Naive thymus-derived CD4-positive, alpha-beta T cell (primary cell): ENCODE data around the gene HOXD9. TPM values are rescaled to one million over a fixed set of nuclear protein-coding genes. Genes with fewer than 3 reads are reported as not detected.

Source experiments
- ATAC-seq: fragments of 150-1000 bp; cut with Tn5 transposase; 2 replicates; pipeline ENCODE4 v1.10.0; 2021; ENCODE audit warnings: mild to moderate bottlenecking, moderate library complexity
- CTCF ChIA-PET: fragments of 350-600 bp; sonication (Branson Sonifier 250); formaldehyde crosslinking; loops from one replicate; lab custom pipeline; 2021; ENCODE audit warnings: antibody characterized with exemption; lab: Charles Lee
- POLR2A ChIA-PET: fragments of 350-600 bp; sonication (Branson Sonifier 250); formaldehyde crosslinking; loops from one replicate; lab custom pipeline; 2021; ENCODE audit warnings: antibody characterized with exemption, inconsistent platforms; lab: Charles Lee
- DNase-seq, 9 donors: peaks; one replicate each; pipeline versions ENCODE4 v3.0.0 to v3.0.0-alpha.2; 2020 to 2022; ENCODE audit warnings: mixed read lengths in 1 of 9
- H3K27ac ChIP-seq: one replicate; pipeline ENCODE4 v1.7.0; 2013; ENCODE audit warnings: mild to moderate bottlenecking, low read depth, low read length, moderate library complexity
- H3K27me3 ChIP-seq, 2 donors: one replicate each; pipeline ENCODE4 v1.7.0; 2013; ENCODE audit warnings: low read length in 2 of 2, mild to moderate bottlenecking in 2 of 2, moderate library complexity in 2 of 2; ENCODE audit not compliant: control insufficient read depth in 2 of 2, insufficient read depth in 2 of 2
- H3K36me3 ChIP-seq, 3 experiments: 1 replicate in 2 of 3; 2 replicates in 1 of 3; pipeline ENCODE4 v1.7.0; 2013; ENCODE audit warnings: low read length in 3 of 3, mild to moderate bottlenecking in 3 of 3, moderate library complexity in 1 of 3; ENCODE audit not compliant: insufficient read depth in 3 of 3, control insufficient read depth in 2 of 3
- H3K4me1 ChIP-seq, 2 donors: one replicate each; pipeline ENCODE4 v1.7.0; 2013; ENCODE audit warnings: low read length in 2 of 2, mild to moderate bottlenecking in 2 of 2, moderate library complexity in 1 of 2; ENCODE audit not compliant: control insufficient read depth in 2 of 2, insufficient read depth in 2 of 2
- H3K4me3 ChIP-seq: 2 replicates; pipeline ENCODE4 v1.7.0; 2013; ENCODE audit warnings: mild to moderate bottlenecking, low read length
- H3K9me3 ChIP-seq, 3 experiments: 1 replicate in 2 of 3; 2 replicates in 1 of 3; pipeline ENCODE4 v1.7.0; 2013; ENCODE audit warnings: low read length in 3 of 3; ENCODE audit not compliant: control insufficient read depth in 2 of 3
- H3K27ac Mint-ChIP-seq, 9 donors: one replicate each; pipeline ENCODE4 v1.8.0; 2020 to 2022; ENCODE audit warnings: mixed read lengths in 9 of 9, mild to moderate bottlenecking in 8 of 9, moderate library complexity in 5 of 9, inconsistent platforms in 2 of 9
- H3K27me3 Mint-ChIP-seq, 5 donors: one replicate each; pipeline ENCODE4 v1.8.0; 2021 to 2022; ENCODE audit warnings: mixed read lengths in 5 of 5, mild to moderate bottlenecking in 1 of 5
- H3K36me3 Mint-ChIP-seq, 5 donors: one replicate each; pipeline ENCODE4 v1.8.0; 2020 to 2022; ENCODE audit warnings: mixed read lengths in 5 of 5, mild to moderate bottlenecking in 3 of 5, inconsistent platforms in 1 of 5
- H3K4me1 Mint-ChIP-seq, 7 donors: one replicate each; pipeline ENCODE4 v1.8.0; 2020 to 2022; ENCODE audit warnings: mixed read lengths in 7 of 7, mild to moderate bottlenecking in 3 of 7, inconsistent platforms in 1 of 7
- H3K4me3 Mint-ChIP-seq, 10 donors: one replicate each; pipeline ENCODE4 v1.8.0; 2020 to 2022; ENCODE audit warnings: mild to moderate bottlenecking in 10 of 10, mixed read lengths in 10 of 10, moderate library complexity in 6 of 10, inconsistent platforms in 2 of 10
- H3K9me3 Mint-ChIP-seq, 11 donors: one replicate each; pipeline ENCODE4 v1.8.0; 2020 to 2022; ENCODE audit warnings: mixed read lengths in 11 of 11, mild to moderate bottlenecking in 4 of 11, inconsistent platforms in 1 of 11, moderate library complexity in 1 of 11
- intact Hi-C, 2 donors: fragments of 100-400 bp; cut with micrococcal nuclease; formaldehyde crosslinking; loops; one replicate each; pipeline ENCODE4 v1.15.1; 2023
- polyA plus RNA-seq, 2 donors: library from polyadenylated mRNA; unstranded; fragments of 300-500 nt; fragmentation: Illumina TruSeq; gene quantifications; one replicate each; pipeline ENCODE4 v1.2.3, GENCODE V29; 2021
- total RNA-seq, 6 experiments: library from RNA in 5 of 6; stranded (reverse) in 5 of 6; gene quantifications; 1 replicate in 5 of 6; 2 replicates in 1 of 6; pipeline ENCODE4 v1.2.3 and lab custom pipeline; 2021 to 2026

HOXD9 gene
- total and polyA plus RNA-seq, 7 experiments from 2014 or later = not detected

DNA sequence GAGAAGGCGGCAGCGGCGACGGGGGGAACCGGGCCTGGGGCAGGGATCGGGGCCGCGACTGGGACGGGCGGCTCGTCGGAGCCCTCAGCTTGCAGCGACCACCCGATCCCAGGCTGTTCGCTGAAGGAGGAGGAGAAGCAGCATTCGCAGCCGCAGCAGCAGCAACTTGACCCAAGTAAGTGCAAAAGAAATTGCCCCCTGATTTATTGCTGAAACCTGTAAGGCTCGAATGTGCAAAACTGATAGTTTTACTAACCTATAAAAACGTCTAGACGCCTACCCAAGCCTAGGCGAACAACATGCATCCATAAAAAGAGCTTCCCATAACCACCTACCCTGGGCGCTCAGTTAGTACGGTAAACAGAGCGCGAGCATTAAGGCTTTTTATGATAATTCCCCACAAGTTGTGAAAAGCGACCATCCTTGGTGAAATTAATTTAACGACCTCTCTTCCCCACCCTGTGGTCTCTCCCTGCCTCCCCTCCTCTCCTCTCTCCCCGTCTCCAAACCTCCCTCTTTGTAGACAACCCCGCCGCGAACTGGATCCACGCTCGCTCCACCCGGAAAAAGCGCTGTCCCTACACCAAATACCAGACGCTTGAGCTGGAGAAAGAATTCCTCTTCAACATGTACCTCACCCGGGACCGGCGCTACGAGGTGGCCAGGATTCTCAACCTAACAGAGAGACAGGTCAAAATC, 1.0 kb downstream of the HOXD9 start:
- ATAC-seq = no peak
- Mint-ChIP-seq H3K4me1 (peaks cover 8 to 39% (median 21%) of the 10 kb centered on the region in 7 donors), H3K27ac (peak overlapping the region in 2 of 9 donors; percentile 43 to 86), H3K9me3 (peaks cover 0 to 19% (median 5%) of the 10 kb centered on the region in 11 donors), H3K4me3 (peak overlapping the region; percentile 26 to 75 (median 58)), H3K27me3 (peaks cover 77 to 90% (median 82%) of the 10 kb centered on the region in 5 donors), H3K36me3 (peaks cover 0 to 4% (median 0%) of the 10 kb centered on the region in 5 donors)
- Histone ChIP-seq H3K4me1 (peaks cover 0 to 15% of the 10 kb centered on the region in 2 donors), H3K4me3 (no peak overlapping the region), H3K27me3 (peaks cover 34 to 81% of the 10 kb centered on the region in 2 donors), H3K27ac (no peak overlapping the region), H3K36me3 (no peaks in the 10 kb centered on the region), H3K9me3 (no peaks in the 10 kb centered on the region)
- intact Hi-C loops = loop anchor here (1.0 to 10.0 kb wide), 4 partner anchors 8 to 1789 kb away; partner anchors contain the start of gene SP9 (in 1 of the 2)
- POLR2A ChIA-PET = no interaction called here
- DNase-seq = no peak
- CTCF ChIA-PET = no interaction called here

DNA sequence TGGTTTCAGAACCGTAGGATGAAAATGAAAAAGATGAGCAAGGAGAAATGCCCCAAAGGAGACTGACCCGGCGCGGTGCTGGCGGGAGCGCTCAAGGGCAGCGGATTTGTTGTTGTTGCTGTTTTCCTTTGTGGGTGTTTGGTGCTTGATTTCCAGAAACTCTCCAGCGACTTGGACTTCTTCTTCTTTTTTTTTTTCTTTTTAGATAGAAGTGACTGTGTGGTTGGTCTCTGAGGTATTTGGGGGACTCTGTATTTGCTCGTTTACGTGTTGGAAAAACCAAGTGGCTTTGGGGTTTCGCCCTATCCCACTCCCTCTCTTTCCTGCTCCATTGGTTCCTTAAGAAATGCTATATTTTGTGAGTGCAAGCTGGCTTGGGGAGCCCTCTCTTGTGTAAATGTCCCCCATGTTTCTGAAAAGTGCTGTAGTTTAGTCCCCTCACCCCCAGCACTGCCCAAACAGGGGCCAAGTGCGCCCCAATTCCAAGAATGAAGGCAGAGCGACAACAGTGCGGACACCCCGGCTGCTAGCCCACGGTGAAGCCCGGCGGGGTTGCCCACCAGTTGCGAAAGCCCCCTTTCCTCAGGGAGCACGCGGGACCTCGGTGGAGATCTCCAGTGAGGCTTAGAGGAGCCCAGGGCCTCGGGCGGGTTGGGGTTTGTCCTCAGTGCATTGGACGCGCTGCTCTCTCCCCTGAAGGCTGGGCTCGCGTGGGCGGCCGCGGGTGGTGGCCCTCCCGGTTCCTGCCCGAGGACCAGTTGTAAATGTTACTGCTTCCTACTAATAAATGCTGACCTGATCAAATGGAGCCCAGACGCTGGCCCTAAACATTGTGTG, 1.8 kb downstream of the HOXD9 start:
- ChIA-PET CTCF (no interaction called here), POLR2A (no interaction called here)
- Mint-ChIP-seq H3K4me3 (peak overlapping the region in 8 of 10 donors; percentile 26 to 75 (median 59)), H3K4me1 (peaks cover 8 to 42% (median 25%) of the 10 kb centered on the region in 7 donors), H3K27me3 (peaks cover 78 to 90% (median 81%) of the 10 kb centered on the region in 5 donors), H3K36me3 (no peaks in the 10 kb centered on the region), H3K27ac (peak overlapping the region in 3 of 9 donors; percentile 43 to 86 (median 44)), H3K9me3 (peaks cover 0 to 15% (median 1%) of the 10 kb centered on the region in 11 donors)
- ATAC-seq (no peak), DNase-seq (no peak)
- intact Hi-C loops = loop anchor here (10.0 kb wide), 3 partner anchors 1210 to 1790 kb away; partner anchors contain the start of gene SP9 (in 1 of the 2)
- Histone ChIP-seq H3K9me3 (no peaks in the 10 kb centered on the region), H3K4me1 (peaks cover 0 to 15% of the 10 kb centered on the region in 2 donors), H3K27me3 (peaks cover 34 to 83% of the 10 kb centered on the region in 2 donors), H3K4me3 (no peak overlapping the region), H3K36me3 (no peaks in the 10 kb centered on the region), H3K27ac (no peak overlapping the region)

DNA sequence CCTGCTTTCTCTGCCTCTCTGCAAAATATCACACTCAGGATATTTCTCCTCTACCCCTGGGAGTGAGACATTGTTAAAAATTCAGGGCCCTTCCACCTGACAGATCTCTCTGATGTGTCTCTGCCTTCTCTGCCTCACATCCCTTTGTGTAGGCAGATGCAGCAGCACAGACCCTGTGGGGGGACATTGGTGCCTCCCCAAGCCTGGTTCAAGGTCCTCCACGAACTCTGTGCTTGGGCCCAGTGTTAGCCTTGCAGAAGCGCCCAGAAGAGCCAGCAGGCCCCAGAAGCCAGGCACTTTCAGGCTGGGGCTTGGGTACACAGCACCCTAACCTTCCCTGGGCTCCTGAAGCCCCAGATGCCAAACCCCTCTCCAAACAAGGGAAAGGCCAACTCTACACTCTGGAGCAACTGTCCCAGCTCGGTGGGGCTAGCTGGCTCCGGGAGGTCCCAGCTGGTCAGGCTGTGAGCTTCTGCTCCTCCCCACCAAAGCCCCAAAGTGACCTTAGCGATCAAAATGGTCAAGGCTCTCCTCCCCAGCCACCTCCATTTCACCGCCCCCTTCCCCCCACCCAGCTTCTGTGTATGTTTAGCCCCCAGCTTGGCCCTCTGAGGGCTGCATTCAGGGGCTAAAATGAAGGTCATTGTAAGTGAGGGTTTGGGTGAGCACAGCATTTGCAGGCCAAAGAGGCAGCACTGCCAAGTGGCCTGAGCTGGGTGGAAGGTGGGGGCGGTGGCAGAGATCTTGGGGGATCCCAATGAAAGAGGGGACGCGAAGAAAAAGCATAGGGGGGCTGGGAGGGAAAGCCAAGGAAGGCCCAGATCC, 2.6 kb downstream of the HOXD9 start:
- POLR2A ChIA-PET = no interaction called here
- peaks cover 34 to 78% of the 10 kb centered on the region in 2 donors for H3K27me3 ChIP-seq
- Mint-ChIP-seq H3K36me3 (no peaks in the 10 kb centered on the region), H3K4me1 (peaks cover 8 to 42% (median 26%) of the 10 kb centered on the region in 7 donors), H3K27ac (peak overlapping the region in 1 of 9 donors; percentile 51), H3K27me3 (peaks cover 71 to 82% (median 73%) of the 10 kb centered on the region in 5 donors), H3K9me3 (peaks cover 0 to 14% (median 0%) of the 10 kb centered on the region in 11 donors), H3K4me3 (peak overlapping the region in 1 of 10 donors; percentile 26)
- no peaks in the 10 kb centered on the region for H3K9me3 ChIP-seq
- CTCF ChIA-PET = interaction anchor here (0.7 to 5.6 kb wide), 3 partner anchors 8 to 534 kb away, joined by 3 to 65 read pairs (median 5); no protein-coding TSS in a partner anchor
- H3K4me1 ChIP-seq = peaks cover 0 to 15% of the 10 kb centered on the region in 2 donors
- DNase-seq (peak in 1 of 9 donors; percentile 17), ATAC-seq (no peak)
- H3K36me3 ChIP-seq = no peaks in the 10 kb centered on the region
- intact Hi-C loops = loop anchor here (5.0 to 10.0 kb wide), 5 partner anchors 123 to 1790 kb away; partner anchors contain the start of genes LNPK (in 1 of the 2) and SP9 (in 1 of the 2)
- no peak overlapping the region for H3K4me3 ChIP-seq
- H3K27ac ChIP-seq = no peak overlapping the region

DNA sequence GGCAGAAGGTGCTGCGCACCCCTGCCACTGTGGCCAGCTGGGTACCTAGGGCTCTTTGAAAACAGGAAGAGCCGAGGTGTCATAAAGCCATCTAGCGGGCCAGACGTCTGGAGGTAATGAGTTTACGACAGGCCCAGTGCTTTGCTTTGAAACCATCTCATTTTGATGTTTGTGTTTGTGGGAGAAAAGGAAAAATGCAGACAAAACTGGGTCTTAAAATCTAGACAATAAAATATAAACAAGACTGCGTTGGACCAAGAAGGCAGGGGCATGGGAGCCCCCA, 3.2 kb downstream of the HOXD9 start:
- ChIA-PET CTCF (interaction anchor here (0.7 to 5.6 kb wide), 4 partner anchors 8 to 534 kb away, joined by 3 to 65 read pairs (median 10); no protein-coding TSS in a partner anchor), POLR2A (no interaction called here)
- intact Hi-C loops = loop anchor here (2.0 to 10.0 kb wide), 7 partner anchors 123 to 1791 kb away; partner anchors contain the start of genes LNPK (in 1 of the 2) and SP9 (in 1 of the 2)
- H3K27me3 Mint-ChIP-seq = peaks cover 67 to 79% (median 69%) of the 10 kb centered on the region in 5 donors
- no peak overlapping the region for H3K4me3 Mint-ChIP-seq
- H3K27me3 ChIP-seq = peaks cover 34 to 74% of the 10 kb centered on the region in 2 donors
- no peak for ATAC-seq
- no peaks in the 10 kb centered on the region for H3K9me3 ChIP-seq
- DNase-seq = no peak
- no peak overlapping the region for H3K27ac ChIP-seq
- no peak overlapping the region for H3K4me3 ChIP-seq
- peaks cover 0 to 9% (median 0%) of the 10 kb centered on the region in 11 donors for H3K9me3 Mint-ChIP-seq
- H3K27ac Mint-ChIP-seq = peak overlapping the region in 1 of 9 donors; percentile 7
- peaks cover 3 to 19% of the 10 kb centered on the region in 2 donors for H3K4me1 ChIP-seq
- H3K4me1 Mint-ChIP-seq = peaks cover 9 to 43% (median 28%) of the 10 kb centered on the region in 7 donors
- H3K36me3 ChIP-seq = no peaks in the 10 kb centered on the region
- H3K36me3 Mint-ChIP-seq = no peaks in the 10 kb centered on the region

DNA sequence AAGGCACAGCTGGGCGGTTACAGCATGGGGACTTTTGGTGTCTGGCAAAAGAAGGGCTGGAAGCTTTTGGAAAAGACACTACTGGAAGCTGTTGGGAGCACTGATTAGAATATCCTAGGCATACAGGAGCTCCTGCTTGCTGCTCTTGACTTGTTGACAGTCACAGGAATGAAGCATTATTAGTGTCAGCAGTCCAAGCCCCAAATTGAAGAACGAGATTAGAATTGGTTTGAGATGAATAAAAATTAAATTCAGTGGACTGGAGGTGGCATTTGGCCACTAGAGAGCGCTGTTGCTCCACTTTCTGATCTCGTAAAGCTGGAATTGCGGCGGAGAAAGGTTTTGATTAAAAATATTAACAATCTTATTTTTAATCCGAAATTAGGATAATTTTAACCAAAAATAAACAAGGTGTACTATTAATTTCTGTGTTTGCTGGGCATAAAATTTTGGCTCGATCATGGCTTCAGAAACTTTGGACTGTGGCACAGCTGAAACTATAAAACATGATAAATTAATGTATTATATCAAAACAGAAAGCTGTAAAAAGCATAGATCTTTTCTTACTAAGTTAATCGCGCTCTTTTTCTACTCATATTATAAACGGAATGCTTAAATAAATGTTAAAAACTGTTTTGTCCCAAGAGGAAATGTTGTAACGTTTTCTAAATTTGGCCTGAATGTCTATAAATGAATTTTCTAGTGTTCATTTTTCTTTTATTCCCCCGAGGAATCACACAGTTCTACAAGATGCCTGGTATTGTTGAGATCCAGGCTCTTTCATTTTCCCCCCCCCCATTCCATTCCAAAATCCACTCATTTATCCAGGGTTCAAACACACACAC, 4.6 kb downstream of the HOXD9 start:
- no peaks in the 10 kb centered on the region for H3K36me3 ChIP-seq
- DNase-seq (peak in 8 of 9 donors; percentile 26 to 68 (median 54)), ATAC-seq (peak; percentile 51)
- peaks cover 3 to 20% of the 10 kb centered on the region in 2 donors for H3K4me1 ChIP-seq
- H3K9me3 ChIP-seq = no peaks in the 10 kb centered on the region
- Mint-ChIP-seq H3K36me3 (peaks cover 0 to 5% (median 0%) of the 10 kb centered on the region in 5 donors), H3K9me3 (peaks cover 0 to 12% (median 1%) of the 10 kb centered on the region in 11 donors), H3K4me3 (peak overlapping the region in 4 of 10 donors; percentile 17 to 67 (median 38)), H3K27me3 (peaks cover 71 to 80% (median 76%) of the 10 kb centered on the region in 5 donors), H3K27ac (peak overlapping the region in 3 of 9 donors; percentile 8 to 63 (median 62)), H3K4me1 (peaks cover 17 to 51% (median 41%) of the 10 kb centered on the region in 7 donors)
- no peak overlapping the region for H3K27ac ChIP-seq
- no peak overlapping the region for H3K4me3 ChIP-seq
- intact Hi-C loops = loop anchor here (1.0 to 10.0 kb wide), 14 partner anchors 125 to 1792 kb away; partner anchors contain the start of genes LNPK (in 1 of the 2) and SP9 (in 1 of the 2)
- peaks cover 33 to 74% of the 10 kb centered on the region in 2 donors for H3K27me3 ChIP-seq
- CTCF ChIA-PET = interaction anchor here (0.6 to 5.6 kb wide), 16 partner anchors 12 to 1035 kb away, joined by 3 to 65 read pairs (median 4); no protein-coding TSS in a partner anchor
- POLR2A ChIA-PET = interaction anchor here (0.5 to 0.9 kb wide), 3 partner anchors 24 to 1594 kb away, joined by 3 read pairs; no protein-coding TSS in a partner anchor
